Loucy (cell line): ENCODE data around the gene PLA2G12A.

Experiments
- CTCF ChIP-seq: fragments of 200-600 bp; sonication (generic); conservative IDR thresholded peaks from 2 replicates; pipeline ENCODE4 v1.5.1; 2014; ENCODE audit warnings: mild to moderate bottlenecking, antibody characterized with exemption, low read length
- EZH2phosphoT487 ChIP-seq: fragments of 200-600 bp; IDR thresholded peaks from 2 replicates; pipeline ENCODE4 v1.6.1; 2018; ENCODE audit warnings: antibody characterized with exemption, mild to moderate bottlenecking, moderate library complexity, borderline replicate concordance

- TF ChIP-seq EZH2phosphoT487 = no peak
- no peak for TF ChIP-seq CTCF
Measured at GRCh38 chr4:109675181-109675580, 54.7 kb downstream of the PLA2G12A start.
